Spinal cord (tissue), 10 donors: ENCODE results near the gene KIRREL3. TPM values are rescaled to one million over a fixed set of nuclear protein-coding genes. Genes with fewer than 3 reads are reported as not detected.

Experiments
- DNase-seq, 6 donors: peaks; one replicate each; pipeline versions ENCODE4 v3.0.0 to v3.0.0-alpha.2; 2013 to 2015; ENCODE audit warnings: low spot score in 6 of 6, low read depth in 4 of 6
- H3K27ac ChIP-seq: one replicate; pipeline ENCODE4 v1.5.1; 2013; ENCODE audit warnings: low read depth, low read length, control low read depth
- H3K27me3 ChIP-seq: one replicate; pipeline ENCODE4 v1.6.1; 2013; ENCODE audit warnings: low read length; ENCODE audit not compliant: control insufficient read depth, insufficient read depth
- H3K36me3 ChIP-seq: one replicate; pipeline ENCODE4 v1.6.1; 2013; ENCODE audit warnings: low read length; ENCODE audit not compliant: control insufficient read depth, insufficient read depth
- H3K4me1 ChIP-seq: one replicate; pipeline ENCODE4 v1.6.1; 2013; ENCODE audit warnings: low read length; ENCODE audit not compliant: control insufficient read depth, insufficient read depth
- H3K4me3 ChIP-seq: one replicate; pipeline ENCODE4 v1.5.1; 2013; ENCODE audit warnings: low read depth, low read length, control low read depth
- H3K9me3 ChIP-seq: one replicate; pipeline ENCODE4 v1.6.1; 2013; ENCODE audit warnings: low read length; ENCODE audit not compliant: control insufficient read depth, insufficient read depth
- WGBS: methylation state at CpG from one replicate; pipeline ENCODE4 v1.1.5; 2013; ENCODE audit warnings: missing lambda C conversion rate; ENCODE audit not compliant: insufficient coverage; 5-methylcytosine and 5-hydroxymethylcytosine counted together
- polyA plus RNA-seq, 2 donors: library from polyadenylated mRNA; unstranded; fragments of 120-200 nt; gene quantifications; one replicate each; pipeline ENCODE4 v1.2.1, GENCODE V29; 2013; ENCODE audit not compliant: insufficient read length in 2 of 2
- total RNA-seq, 2 donors: library from RNA; depleted of rRNA in 1 of 2; stranded (reverse); fragments of 120-200 nt in 1 of 2; fragments of >200 nt in 1 of 2; gene quantifications; one replicate each; pipeline versions ENCODE4 v1.2.3 to v1.2.4, GENCODE V29; 2013 to 2014
- donor health status: healthy.

The KIRREL3 gene
- total and polyA plus RNA-seq, 4 donors: 10.0 to 58.1 (median 31.7) TPM

DNA sequence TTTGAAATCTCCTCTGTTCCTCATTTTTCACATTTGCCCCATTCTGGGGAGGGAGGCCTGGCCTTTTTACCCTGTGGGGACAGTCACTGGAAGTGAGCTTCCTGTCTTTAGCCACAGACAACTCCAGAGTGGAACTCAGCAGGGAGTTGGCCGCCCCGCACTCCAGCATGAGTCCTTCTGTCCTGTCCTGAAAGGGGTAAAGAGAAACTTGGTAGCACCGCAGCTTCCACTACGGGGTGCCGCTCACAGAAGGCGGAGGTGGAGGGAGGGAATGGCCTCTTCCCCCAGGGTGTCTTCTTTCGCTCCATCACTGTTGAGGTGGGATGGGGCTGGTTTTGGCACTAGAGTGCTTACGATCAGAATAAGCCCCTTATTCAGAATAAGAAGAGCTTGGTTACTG is 512.9 kb downstream of the KIRREL3 start:
- H3K27me3 ChIP-seq: no peaks in the 10 kb centered on the region
- DNase-seq: no peak
- H3K36me3 ChIP-seq: peaks cover 20% of the 10 kb centered on the region
- H3K9me3 ChIP-seq: no peaks in the 10 kb centered on the region
- H3K27ac ChIP-seq: no peak overlapping the region
- 75% methylated on average over 5 of the region's 8 CpGs for WGBS
- no peak overlapping the region for H3K4me3 ChIP-seq
- peaks cover 40% of the 10 kb centered on the region for H3K4me1 ChIP-seq

DNA sequence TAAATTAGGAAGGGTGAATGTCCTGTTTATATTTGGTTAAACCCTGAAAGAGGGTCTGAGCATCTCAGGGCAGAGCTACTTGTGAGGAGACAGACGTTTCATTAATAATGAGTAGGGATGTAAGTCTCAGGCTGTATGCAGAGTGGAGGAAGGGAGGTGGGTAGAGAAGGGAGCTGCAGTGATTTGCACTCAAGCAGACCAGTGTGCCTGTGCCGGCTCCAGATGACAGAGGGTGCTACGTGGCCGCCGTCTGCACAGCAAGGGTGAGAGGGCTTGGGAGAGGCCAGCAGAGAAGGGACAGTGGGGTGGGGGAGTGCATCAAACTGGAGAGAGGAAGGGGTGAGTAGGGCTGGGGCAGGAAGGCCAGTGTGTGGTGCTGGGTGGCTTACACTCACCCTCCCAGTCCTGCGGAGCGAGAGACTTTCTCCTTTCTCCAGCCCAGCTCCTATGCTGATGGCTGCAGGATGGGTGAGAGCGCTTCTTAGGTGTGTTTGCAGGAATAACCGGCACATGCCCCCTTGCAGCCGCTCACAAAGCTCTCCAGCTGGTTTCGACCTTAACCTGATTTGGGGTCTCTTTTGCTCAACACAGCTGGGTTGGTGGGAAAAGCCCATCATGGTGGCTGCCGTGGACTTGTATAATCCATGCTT is 514.5 kb downstream of the KIRREL3 start:
- no peak overlapping the region for H3K27ac ChIP-seq
- H3K4me1 ChIP-seq: peaks cover 43% of the 10 kb centered on the region
- DNase-seq: peak in 1 of 6 donors; percentile 41
- no peak overlapping the region for H3K4me3 ChIP-seq
- H3K9me3 ChIP-seq: no peaks in the 10 kb centered on the region
- H3K27me3 ChIP-seq: no peaks in the 10 kb centered on the region
- H3K36me3 ChIP-seq: peaks cover 17% of the 10 kb centered on the region
- 75% methylated on average over 11 of the region's 12 CpGs for WGBS

GRCh38 chr11:126485021-126485792 is 515.4 kb downstream of the KIRREL3 start:
- no peak overlapping the region for H3K4me3 ChIP-seq
- peaks cover 12% of the 10 kb centered on the region for H3K36me3 ChIP-seq
- 83% methylated on average over 10 of the region's 10 CpGs for WGBS
- H3K4me1 ChIP-seq: peaks cover 48% of the 10 kb centered on the region
- no peak overlapping the region for H3K27ac ChIP-seq
- H3K27me3 ChIP-seq: no peaks in the 10 kb centered on the region
- DNase-seq: peak in 1 of 6 donors; percentile 84
- H3K9me3 ChIP-seq: no peaks in the 10 kb centered on the region

- Histone ChIP-seq H3K27me3 (no peaks in the 10 kb centered on the region), H3K27ac (no peak overlapping the region), H3K9me3 (no peaks in the 10 kb centered on the region), H3K4me3 (no peak overlapping the region), H3K4me1 (peaks cover 48% of the 10 kb centered on the region), H3K36me3 (peaks cover 12% of the 10 kb centered on the region)
- no CpG with 5 or more reads among the region's 2 CpGs for WGBS
- DNase-seq: no peak
Measured at GRCh38 chr11:126484266-126484665, 516.3 kb downstream of the KIRREL3 start.

- Histone ChIP-seq H3K36me3 (peaks cover 12% of the 10 kb centered on the region), H3K27ac (no peak overlapping the region), H3K9me3 (no peaks in the 10 kb centered on the region), H3K4me1 (peaks cover 48% of the 10 kb centered on the region), H3K27me3 (no peaks in the 10 kb centered on the region), H3K4me3 (no peak overlapping the region)
- WGBS: 51% methylated on average over 4 of the region's 4 CpGs
- peak in 2 of 6 donors; percentile 30 to 53 for DNase-seq
Measured at GRCh38 chr11:126483621-126484195, 516.9 kb downstream of the KIRREL3 start.

DNA sequence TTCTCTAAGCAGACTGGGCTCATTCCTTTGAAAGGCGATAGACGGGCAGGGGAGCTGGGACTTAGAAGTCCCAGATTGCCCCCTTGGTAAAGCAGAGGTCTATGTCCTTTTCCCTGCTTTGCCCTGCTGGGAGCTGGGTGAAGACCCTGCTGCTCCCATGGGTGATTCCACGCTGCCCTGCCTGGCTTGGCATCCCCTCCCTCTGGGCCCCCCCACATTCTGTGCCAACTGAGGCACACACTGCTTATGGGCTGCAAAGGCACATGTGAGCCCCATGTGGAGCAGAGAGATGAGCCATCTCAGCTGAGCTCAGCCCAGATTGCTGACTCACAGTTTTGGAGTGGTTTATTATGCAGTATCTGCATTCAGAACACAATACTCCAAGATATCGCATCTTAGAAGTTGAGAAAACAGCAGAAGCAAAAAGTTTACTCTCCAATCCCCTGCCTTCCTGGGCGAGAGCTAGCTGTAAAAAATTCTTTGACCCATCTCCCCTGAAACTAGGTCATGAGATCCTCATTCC is 517.9 kb downstream of the KIRREL3 start:
- H3K36me3 ChIP-seq: peaks cover 7% of the 10 kb centered on the region
- H3K4me1 ChIP-seq: peaks cover 49% of the 10 kb centered on the region
- DNase-seq: no peak
- no peak overlapping the region for H3K4me3 ChIP-seq
- no peaks in the 10 kb centered on the region for H3K27me3 ChIP-seq
- no peak overlapping the region for H3K27ac ChIP-seq
- no peaks in the 10 kb centered on the region for H3K9me3 ChIP-seq
- WGBS: 91% methylated on average over 4 of the region's 5 CpGs

- Histone ChIP-seq H3K27me3 (no peaks in the 10 kb centered on the region), H3K36me3 (peaks cover 9% of the 10 kb centered on the region), H3K27ac (no peak overlapping the region), H3K4me1 (peaks cover 51% of the 10 kb centered on the region), H3K9me3 (no peaks in the 10 kb centered on the region), H3K4me3 (no peak overlapping the region)
- 94% methylated on average over 5 of the region's 5 CpGs for WGBS
- no peak for DNase-seq
Measured at GRCh38 chr11:126481303-126481680, 519.3 kb downstream of the KIRREL3 start.

DNA sequence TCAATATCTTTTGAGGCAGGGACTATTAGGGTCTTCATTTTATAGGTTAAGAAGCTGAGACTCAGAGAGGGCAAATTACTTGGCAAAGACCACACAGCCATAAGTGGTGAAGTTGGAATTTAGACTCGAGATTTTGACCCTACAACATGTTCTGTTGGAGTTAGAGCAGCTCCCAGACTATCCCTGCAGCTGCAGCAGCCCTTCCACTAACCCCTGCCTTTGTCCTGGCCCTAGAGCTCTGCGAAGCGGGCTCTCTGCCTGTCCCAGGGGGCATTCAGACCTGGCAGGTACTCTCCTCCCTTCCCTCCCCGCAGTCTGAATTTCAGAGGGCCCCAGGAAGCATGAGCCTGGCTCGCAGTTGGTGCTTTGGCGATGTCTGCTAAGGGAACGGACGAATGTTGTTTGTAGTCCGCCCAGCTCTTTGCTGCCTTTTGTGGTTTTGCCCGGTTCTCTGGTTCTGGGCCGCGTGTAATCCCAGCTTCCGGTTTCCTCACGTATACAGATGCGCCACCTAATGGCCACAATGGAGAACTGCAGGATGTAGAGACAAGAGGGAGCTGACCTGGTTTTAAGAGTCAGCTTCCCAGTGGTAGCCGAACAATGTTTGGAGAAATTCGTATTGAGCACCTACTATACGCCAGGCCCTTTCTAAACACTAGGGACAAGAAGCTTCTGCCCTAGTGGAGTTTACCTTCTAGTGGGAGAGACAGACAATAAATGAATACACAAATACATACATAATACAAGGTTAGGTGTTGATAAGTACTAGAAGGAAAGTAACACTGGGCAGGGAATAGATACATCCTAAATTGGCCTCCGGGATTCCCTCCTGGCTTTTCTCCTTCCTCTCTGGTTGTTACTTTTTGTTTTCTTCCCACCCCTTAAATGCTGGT is 519.9 kb downstream of the KIRREL3 start:
- 24% methylated on average over 10 of the region's 19 CpGs for WGBS
- peak overlapping the region; percentile 29 for H3K27ac ChIP-seq
- peaks cover 7% of the 10 kb centered on the region for H3K36me3 ChIP-seq
- no peaks in the 10 kb centered on the region for H3K9me3 ChIP-seq
- DNase-seq: peak; percentile 65 to 97 (median 78)
- H3K4me1 ChIP-seq: peaks cover 51% of the 10 kb centered on the region
- no peak overlapping the region for H3K4me3 ChIP-seq
- no peaks in the 10 kb centered on the region for H3K27me3 ChIP-seq

GRCh38 chr11:126480015-126480409 is 520.6 kb downstream of the KIRREL3 start:
- Histone ChIP-seq H3K27me3 (no peaks in the 10 kb centered on the region), H3K9me3 (no peaks in the 10 kb centered on the region), H3K36me3 (peaks cover 13% of the 10 kb centered on the region), H3K4me1 (peaks cover 52% of the 10 kb centered on the region), H3K4me3 (no peak overlapping the region), H3K27ac (peak overlapping the region; percentile 29)
- DNase-seq: no peak
- no CpG with 5 or more reads among the region's 3 CpGs for WGBS
